RPMI8226 (cell line): Measurements from ENCODE around the gene ADAMTS16.
"Not testable (repeated sequence)": the region's sequence is repeated elsewhere in the genome, so short reads cannot be mapped to it uniquely, and the experiment has no call there.

ENCODE experiments used
- DNase-seq: peaks from one replicate; pipeline ENCODE4 v3.0.0-alpha.2; 2015

Gene ADAMTS16, protein sequence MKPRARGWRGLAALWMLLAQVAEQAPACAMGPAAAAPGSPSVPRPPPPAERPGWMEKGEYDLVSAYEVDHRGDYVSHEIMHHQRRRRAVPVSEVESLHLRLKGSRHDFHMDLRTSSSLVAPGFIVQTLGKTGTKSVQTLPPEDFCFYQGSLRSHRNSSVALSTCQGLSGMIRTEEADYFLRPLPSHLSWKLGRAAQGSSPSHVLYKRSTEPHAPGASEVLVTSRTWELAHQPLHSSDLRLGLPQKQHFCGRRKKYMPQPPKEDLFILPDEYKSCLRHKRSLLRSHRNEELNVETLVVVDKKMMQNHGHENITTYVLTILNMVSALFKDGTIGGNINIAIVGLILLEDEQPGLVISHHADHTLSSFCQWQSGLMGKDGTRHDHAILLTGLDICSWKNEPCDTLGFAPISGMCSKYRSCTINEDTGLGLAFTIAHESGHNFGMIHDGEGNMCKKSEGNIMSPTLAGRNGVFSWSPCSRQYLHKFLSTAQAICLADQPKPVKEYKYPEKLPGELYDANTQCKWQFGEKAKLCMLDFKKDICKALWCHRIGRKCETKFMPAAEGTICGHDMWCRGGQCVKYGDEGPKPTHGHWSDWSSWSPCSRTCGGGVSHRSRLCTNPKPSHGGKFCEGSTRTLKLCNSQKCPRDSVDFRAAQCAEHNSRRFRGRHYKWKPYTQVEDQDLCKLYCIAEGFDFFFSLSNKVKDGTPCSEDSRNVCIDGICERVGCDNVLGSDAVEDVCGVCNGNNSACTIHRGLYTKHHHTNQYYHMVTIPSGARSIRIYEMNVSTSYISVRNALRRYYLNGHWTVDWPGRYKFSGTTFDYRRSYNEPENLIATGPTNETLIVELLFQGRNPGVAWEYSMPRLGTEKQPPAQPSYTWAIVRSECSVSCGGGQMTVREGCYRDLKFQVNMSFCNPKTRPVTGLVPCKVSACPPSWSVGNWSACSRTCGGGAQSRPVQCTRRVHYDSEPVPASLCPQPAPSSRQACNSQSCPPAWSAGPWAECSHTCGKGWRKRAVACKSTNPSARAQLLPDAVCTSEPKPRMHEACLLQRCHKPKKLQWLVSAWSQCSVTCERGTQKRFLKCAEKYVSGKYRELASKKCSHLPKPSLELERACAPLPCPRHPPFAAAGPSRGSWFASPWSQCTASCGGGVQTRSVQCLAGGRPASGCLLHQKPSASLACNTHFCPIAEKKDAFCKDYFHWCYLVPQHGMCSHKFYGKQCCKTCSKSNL

DNA sequence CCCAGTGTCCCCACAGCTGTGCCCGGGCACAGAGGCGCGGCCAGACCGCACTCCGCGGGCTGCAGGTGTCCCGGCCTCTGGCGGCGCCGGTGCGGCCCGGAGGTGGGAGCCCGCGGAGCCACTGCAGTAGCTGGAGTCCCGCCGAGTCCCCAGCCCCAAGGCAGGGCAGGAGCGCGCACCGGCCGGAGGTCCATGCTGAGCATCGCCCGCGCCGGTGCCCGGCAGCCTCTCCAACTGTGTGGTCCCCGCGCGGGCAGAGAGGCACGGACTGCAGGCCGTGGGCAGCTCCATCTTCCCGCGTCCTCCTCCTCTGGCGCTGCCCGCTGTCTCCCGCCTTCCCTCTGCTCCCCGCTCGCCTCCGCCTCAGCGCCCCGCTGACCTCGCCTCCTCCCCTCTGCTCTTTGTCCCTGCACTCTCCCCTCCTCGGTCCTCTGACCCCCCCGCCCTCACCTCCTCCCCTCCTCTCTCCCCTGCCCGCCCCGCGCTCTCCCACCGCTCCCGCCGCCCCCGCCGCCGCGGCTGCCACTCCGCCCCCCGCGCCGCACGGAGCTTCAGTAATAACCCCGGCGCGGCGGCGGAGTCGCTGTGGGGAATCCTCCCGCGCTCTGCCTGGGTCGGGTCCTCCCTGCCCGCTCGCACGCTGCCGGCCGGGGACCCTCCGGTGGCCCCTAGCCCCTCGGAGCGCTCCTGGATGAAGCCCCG, at the start of gene ADAMTS16:
Gene ADAMTS16, plus strand, starts transcription at position 554 of the 702 bp plus-strand sequence. Its CDS starts 138 bp downstream, at position 692.
- DNase-seq, result no peak

DNA sequence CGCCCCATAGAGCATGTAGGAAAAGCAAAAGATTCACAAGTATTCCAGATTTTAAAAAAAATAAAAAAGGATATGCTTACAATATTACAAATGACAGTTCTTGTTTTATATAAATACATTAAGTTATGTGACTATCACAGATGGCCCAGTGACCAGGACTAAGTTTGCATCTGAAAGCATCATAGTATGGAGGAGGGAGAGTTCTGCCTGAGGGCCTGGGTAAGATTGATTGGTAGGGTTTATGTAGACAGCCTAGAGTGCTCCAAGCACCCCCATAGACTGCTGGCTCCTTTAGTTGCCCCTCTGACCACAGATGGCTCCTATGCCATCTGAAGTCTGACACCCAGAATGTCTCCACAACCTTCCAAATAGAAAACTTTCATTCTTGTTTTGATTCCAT, 48.0 kb upstream of the ADAMTS16 start:
- DNase-seq, result no peak

DNA sequence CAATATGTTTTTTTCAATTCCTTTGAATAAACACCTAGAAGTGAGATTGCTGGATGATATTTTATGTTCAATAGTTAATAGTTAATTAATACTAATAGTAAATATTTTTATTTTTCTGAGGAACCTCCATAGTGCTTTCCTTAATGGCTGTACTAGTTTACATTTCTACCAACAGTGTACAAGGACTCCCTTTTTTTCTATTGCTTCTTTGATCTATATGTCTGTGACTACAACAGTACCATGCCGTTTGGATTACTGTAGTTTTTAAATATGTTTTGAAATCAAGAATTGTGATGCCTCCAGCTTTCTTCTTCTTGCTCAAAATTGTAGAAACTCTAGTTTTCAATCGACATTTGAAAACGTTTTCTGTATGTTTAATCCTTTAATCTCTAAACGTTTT, 39.5 kb upstream of the ADAMTS16 start:
- DNase-seq, result no peak

DNA sequence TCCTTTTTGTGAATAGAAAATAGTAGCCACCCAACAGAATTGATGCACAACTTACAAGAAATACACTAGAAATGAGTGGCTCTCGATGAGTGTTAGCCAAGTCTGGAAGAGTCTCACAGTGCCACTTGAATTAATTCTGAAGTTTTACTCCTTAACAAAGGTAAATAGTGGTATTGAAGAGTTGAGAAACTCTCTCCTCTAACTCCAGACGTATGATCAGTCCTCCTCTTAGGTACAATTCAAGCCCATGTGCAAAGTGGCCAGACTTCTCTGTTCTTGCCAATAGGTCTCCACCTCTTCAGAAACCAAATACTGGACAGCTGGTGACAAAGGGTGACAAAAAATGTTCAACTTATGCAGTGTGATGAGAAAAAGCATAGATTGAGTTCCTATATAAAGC, 38.5 kb upstream of the ADAMTS16 start:
- no peak for DNase-seq

DNA sequence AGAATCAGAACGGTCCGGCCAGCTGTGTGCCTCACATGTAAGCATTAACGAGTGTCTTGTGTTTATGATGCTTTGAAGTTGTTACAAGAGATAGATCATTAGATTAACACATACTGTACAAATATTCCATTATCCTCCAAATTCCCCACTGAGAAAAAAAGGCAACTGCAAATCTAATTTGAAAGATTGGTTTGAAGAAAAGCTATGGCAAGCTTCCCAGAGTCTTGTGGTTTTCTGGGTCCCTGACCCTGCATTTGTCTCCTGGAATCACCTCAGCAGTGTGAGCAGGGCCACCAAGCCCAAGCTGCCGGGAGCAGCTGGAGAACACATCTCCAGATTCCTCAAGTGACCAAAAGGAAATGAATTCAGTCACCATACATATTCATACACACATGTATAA, 36.9 kb upstream of the ADAMTS16 start:
- DNase-seq, result no peak

DNA sequence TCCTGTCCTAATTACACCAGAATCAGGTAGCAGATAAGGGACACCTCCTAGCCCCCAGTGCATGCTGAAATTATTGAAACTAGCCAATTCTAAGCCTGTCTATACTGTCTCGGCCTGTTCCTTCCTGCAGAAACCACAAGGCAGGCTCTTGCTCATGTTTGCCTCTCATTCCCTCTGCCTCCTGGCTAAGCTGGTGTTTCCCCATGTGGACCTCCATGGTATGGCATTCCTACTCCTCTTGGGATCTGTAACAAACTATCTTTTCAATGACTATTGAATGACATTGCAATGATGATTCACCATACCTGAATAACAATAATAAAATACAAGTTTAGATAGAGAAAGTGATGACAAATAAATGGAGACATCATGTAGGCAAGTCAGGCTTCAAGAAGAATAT, 35.6 kb upstream of the ADAMTS16 start:
- no peak for DNase-seq

DNA sequence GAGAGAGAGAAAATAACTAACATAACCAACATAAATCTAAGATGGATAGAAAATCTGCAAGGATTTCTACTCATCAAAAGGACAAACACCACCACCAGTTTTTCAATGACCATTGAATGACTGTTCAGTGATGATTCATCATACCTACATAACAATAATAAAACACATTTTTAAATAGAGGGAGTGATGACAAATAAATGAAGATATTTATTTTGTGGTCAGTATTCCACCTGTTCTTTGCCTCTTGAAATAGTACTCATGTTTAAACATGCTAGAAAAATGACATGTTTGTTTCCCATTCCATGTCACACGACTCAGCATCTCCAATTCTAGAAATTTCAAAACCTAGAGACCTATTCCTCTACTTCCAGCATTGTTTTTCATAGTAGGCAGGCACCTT, 34.6 kb upstream of the ADAMTS16 start:
- DNase-seq, result no peak

DNA sequence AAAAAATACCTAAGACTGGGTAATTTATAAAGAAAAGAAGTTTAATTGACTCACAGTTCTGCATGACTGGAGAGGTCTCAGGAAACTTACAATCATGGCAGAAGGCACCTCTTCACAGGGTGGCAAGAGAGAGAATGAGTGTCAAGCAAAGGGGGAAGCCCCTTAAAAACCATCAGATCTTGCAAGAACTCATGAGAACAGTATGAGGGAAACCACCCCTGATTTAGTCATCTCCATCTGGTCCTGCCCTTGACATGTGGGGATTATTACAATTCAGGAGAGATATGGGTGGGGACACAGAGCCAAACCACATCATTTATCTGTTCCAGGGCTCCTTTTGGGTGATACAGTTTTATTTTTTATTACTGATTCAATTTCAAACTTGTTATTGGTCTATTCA, 23.2 kb upstream of the ADAMTS16 start:
- DNase-seq, result no peak

DNA sequence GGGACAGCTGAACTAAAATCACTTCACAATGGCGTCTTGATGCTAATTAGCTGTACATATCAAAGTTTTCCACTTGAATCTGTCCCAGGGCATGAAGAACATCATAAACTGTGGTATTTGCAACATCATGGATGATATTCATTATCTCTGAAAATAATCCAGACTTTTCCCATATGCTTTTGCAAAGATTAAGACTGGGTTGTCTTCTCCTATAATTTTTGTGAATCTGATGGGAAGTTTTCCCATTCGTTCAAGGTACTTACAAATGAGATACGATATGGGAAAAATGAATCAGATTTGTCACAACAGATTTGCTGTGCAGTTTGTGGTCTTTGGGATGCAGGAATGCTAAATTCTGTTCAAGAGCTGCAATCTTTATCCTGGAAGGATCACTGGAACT, 17.4 kb upstream of the ADAMTS16 start:
- DNase-seq, result no peak

DNA sequence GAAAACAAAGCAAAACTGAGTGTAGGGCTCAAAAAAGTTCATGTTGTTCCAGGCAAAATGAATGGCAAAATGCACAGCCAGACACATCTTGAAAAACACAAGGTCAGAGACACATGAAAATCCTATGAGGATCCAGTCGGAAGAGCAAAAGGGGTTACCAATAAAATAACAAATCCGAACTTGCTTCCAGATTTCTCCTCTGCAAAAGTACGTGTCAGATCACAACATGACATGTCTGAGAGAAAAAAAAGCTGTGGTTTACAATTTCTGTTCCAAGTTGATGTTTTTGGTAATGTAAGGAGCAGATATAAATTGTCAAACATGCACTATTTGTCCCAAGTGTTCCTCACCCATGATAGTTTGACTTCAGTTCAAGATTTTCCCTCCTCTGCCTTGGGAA, 15.9 kb upstream of the ADAMTS16 start:
- no peak for DNase-seq

DNA sequence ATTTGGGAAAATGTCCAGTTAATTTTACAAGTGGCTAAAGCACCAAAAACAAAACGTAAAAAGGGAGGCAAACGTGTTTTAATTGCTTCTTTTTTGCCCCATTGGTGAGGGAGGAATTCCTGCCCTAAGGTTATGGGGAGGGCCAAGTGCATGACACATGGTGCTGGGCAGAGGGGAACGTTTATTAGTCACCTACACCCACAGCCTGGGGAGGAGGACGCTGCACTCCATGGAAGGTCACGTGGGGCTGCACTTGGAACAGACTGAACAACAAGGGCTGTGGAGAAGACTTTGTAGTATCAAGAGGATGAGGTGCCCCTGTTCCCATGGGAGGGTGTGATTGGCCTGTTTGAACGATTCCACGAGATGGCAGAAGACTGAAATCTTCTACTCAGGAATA, 13.7 kb upstream of the ADAMTS16 start:
- no peak for DNase-seq

DNA sequence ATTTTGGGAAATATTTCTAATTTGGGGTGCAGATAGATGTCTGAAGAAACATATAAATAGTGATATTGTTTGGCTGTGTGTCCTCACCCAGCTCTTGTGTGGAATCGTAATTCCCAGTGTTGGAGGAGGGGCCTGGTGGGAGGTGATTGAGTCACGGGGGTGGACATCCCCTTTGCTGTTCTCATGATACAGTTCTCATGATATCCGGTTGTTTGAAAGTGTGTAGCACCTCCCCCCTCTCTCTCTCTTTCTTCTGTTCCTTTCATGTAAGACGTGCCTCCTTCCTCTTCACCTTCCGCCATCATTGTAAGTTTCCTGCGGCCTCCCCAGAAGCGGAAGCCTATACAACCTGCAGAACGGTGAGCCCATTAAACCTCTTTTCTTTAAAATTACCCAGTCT, 11.4 kb upstream of the ADAMTS16 start:
- DNase-seq, result no peak

DNA sequence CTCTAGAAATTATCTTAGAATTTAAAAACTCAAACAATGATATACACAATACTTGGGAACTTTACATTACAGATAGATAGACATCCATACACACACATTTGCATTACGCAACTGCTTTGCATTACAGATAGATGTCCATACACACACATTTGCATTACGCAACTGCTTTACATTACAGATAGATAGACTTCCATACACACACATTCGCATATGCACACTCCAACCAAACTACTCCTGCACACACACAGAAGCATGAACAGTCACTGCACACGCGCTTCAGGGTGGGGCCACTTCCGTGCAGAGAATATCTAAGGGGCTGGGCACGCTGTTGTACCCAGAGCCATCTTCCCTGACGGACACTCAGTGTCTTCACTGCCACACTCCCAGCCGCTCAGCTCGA, 7.9 kb upstream of the ADAMTS16 start:
- no peak for DNase-seq

DNA sequence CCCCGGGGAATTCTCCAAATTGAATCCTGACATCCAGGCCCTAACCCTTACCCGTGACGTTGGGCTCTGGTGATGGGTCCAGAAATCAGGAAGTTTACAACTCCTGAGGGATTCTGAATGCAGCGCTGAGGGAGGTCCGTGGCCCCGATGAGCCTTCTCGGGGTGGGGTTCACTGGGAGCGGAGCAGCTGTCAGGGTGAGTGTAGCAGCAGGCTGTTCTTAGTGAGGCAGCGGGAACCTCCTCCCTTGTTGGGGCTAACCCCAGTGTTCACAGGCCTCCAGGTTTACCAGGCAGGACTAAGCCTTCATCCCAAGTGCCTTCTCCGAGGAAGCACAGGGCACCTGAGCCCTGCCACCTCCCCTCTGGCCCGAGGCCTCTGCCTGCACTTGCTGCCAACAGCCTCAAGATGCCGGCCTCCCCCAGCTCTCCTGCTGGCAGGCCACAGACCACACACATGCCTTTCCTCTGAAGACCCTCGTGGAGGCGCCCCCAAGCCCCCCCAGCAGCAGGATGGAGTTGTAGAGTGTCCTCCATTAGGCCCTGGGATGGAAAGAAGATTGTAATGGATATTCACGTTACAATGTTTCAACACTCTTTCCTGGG, 7.3 kb upstream of the ADAMTS16 start:
- no peak for DNase-seq

DNA sequence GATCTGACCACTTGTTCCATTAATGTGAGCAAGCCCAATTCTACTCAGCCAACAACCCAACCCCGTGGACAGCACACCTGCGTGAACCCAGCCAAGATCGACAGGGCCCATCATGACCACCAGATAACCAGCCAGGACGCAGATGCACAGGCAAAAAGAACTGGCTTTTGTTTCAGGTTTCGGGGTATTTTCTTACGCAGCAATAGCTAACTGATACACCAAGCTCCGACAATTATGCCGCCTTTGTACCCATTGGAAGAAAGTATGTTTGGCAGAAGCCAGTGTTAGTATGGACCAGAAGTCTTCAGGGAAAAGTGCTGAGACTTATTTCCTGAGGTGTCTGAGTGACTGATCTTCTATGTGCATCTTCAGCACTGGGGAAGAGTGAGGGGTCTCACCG, 6.0 kb upstream of the ADAMTS16 start:
- DNase-seq, result no peak

DNA sequence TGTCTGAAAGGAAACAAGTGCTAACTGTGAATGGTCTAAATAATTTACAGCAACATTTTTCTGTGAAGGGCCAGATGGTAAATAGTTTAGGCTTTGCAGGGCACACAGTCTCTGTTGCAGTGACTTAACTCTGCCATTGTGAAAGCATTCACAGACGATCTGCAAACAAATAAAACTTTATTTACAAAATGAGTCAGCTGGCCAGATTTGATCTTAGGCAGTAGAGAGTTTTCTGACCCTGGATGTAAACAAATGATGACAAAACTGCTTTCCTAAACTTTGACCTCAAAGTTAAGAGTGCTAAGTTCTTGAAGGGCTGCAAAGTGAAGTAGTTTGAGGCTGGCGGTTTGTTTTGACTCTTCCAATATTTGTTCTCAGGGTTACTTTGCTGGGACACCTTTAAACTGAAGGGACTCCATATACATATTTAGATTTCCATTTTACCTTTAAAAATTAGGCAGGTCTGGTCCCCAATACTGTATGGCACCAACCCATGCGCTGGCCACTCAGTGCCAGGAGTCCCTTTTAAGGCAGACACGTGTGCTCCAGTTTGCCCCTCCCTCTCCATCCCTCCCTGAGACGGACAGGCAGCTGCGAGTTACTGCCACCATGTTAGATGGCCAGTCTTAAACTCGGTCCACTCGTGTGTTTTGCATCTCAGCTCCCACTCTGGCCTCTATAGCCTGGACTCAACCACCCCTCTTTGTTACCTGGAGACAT, 4.0 kb upstream of the ADAMTS16 start:
- DNase-seq, result no peak

DNA sequence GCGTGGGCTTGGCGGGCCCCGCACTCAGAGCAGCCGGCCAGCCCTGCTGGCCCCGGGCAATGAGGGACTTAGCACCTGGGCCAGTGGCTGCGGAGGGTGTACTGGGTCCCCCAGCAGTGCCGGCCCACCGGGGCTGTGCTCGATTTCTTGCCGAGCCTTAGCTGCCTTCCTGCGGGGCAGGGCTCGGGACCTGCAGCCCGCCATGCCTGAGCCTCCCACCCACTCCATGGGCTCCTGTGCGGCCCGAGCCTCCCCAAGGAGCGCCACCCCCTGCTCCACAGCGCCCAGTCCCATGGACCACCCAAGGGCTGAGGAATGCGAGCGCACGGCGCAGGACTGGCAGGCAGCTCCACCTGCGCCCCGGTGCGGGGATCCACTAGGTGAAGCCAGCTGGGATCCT, 2.3 kb upstream of the ADAMTS16 start:
- not testable (repeated sequence) for DNase-seq

DNA sequence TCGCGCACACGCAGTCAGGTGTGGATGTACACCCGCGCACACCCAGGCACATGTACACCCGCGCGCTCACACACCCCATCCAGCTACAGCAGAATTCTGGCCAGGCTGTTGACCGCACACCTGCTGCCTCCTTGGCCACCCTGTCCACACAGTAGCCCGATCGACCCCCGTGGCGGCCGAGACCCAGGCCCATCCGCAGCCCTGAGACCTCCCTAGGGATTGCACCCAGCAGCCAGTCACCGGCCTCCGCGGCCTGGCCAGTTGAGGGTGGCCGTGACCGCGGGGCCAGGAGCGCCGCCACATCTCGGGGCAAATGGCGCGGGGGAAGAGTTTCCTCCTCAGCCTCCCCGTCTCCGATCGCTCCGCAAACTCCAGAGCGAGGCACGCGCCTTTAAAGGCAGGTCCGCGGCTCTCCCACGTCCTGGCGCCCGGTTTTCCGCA, 774 bp upstream of the ADAMTS16 start:
- no peak for DNase-seq

DNA sequence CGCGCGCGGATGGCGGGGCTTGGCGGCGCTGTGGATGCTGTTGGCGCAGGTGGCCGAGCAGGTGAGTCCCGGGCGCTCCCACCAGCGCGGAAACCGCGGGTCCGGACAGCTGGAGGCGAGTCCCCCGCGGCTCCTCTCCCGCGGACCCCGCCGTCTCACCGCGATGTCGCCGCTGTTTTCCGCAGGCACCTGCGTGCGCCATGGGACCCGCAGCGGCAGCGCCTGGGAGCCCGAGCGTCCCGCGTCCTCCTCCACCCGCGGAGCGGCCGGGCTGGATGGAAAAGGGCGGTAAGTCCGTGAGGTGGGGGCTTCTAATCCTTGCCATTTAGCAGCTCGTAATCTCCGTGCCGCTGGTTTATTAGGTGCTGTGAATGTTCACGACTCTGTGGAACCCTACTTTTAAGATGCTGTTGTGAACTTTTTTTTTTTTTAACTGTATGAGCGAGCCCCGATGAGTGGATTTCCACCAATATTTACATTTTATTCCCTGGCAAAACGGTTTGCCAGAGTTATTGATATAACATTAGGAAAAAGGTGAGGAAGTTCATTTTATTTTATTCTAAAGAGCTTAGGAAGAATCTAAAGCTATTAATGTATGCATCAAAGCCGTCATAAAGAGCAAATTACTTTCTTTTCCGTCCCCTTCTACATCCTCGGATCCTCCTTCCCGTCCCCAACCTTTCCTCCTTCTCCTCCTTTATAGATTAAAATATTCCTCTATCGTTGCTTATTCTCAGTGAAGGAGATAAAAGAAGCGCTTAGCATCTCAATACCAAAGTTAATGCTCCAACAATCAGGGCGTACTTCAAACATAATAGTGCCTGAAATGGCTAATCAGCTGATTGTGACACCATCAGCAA, 579 bp downstream of the ADAMTS16 start:
- DNase-seq, result no peak

DNA sequence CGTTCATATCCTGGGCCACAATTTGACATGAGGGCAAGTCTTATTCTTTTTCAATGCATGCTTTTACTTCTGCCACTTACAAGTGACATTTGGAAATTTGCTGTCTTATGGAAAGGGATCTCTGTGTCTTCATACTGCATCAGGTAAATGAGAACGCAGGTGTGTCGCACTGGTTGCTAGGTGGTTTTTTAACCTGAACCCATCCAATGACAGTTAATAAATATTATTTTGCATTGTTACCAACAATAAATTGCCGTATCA, 1.1 kb downstream of the ADAMTS16 start:
- no peak for DNase-seq
